NB4 (cell line): Measurements from ENCODE around the gene H2AZ1.

Source experiments
- DNase-seq: peaks from one replicate; pipeline ENCODE4 v3.0.0; 2010; ENCODE audit warnings: low read depth
- H3K4me3 ChIP-seq: one replicate; pipeline ENCODE4 v1.5.1; 2011; ENCODE audit warnings: mild to moderate bottlenecking, low read depth, low read length, moderate library complexity
- MYC ChIP-seq: IDR thresholded peaks from 2 replicates; pipeline ENCODE4 v1.6.1; 2011; ENCODE audit warnings: low read depth, low read length
- POLR2A ChIP-seq: IDR thresholded peaks from 2 replicates; pipeline ENCODE4 v1.6.1; 2011; ENCODE audit warnings: mild to moderate bottlenecking; ENCODE audit not compliant: insufficient read length; ENCODE audit errors: extremely low read depth
- TF ChIP-seq, protein P1 (sequence below): IDR thresholded peaks from 2 replicates; pipeline ENCODE4 v1.6.1; 2011; ENCODE audit warnings: low read depth, low read length
- TF ChIP-seq, protein P2 (sequence below): IDR thresholded peaks from one replicate; pipeline ENCODE4 v1.5.1; 2012; ENCODE audit warnings: low read depth, low read length

The H2AZ1 gene

DNA sequence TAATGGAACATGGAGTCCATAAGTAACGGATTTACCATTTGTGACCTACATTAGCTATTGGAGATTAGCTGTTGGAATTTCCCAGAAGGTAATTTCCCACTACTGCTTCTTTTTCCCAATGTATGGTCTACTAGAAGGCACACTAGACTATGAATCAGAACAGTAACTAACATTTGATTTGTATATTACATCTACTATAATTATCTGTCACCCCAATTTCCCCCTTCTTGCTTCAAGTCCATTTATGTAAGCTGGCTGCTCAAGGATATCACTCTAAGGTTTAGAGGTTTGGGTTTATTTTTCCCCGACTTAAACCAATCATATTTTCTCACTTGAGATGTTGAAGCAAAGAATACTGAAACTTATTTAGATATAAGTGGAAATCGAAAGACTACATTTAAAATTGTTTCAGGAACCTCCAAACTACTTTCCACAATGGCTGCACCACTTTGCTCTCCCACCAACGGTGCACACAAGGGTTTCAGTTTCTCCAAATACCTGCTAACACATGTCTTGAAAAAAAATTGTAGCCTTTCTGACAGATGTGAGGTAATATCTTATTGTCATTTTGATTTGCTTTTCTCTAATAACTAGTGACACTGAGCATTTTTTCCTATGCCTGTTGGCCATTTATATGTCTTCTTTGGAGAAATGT, 33.3 kb upstream of the H2AZ1 start:
- no peak overlapping the region for H3K4me3 ChIP-seq
- DNase-seq, result no peak
- no peak for TF ChIP-seq MYC
- TF ChIP-seq POLR2A, result no peak

DNA sequence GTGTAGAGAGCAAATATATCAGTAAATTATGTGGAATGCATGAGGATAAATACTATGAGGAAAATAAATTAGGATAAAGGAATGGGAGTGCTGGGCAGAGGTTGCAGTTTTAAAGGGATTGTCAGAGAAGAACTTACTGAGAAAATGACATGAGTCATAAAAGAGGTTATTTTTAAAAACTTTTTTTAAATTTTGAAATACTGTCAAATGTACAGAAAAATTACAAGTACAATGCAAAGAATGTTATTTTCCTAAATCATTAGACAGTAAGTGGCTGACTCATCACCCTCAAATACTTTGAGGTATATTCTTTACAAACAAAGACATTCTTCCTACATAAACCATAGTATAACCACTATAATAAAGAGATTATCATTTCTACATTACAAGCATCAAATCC, 29.8 kb upstream of the H2AZ1 start:
- no peak overlapping the region for H3K4me3 ChIP-seq
- no peak for DNase-seq
- TF ChIP-seq, protein P1, sequence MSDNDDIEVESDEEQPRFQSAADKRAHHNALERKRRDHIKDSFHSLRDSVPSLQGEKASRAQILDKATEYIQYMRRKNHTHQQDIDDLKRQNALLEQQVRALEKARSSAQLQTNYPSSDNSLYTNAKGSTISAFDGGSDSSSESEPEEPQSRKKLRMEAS, result no peak

DNA sequence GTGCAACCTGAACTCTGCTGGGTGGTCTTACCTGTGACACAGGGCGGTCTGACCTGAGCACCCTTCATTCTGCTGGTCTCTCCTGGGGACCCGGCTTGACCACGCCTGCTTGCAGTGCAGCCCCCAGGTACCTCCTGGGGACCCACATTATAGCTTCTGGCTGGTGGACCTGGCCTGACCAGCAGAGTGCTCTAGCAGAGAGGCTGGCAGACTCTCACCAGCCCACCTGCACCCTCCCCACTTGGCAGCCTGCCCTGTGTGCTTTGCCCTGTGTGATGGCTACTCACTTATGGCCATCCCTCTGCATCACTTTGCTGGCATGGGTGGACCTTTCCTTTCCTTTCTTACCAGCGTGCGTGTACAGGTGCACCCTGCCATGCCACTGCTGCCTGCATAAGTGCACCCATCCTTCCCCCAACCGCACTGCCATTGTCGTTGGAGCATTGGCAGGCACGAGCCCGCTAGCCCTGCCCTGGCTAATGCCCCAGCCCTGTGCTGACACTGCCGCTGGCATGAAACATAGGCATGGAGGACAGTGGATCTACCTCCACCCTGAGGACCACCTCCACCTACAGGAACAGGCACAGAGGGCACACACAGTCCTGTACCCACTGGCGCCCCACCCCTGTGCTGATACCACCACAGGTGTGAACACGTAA, 21.5 kb upstream of the H2AZ1 start:
- no peak for DNase-seq
- H3K4me3 ChIP-seq, result no peak overlapping the region
- TF ChIP-seq, protein P2, sequence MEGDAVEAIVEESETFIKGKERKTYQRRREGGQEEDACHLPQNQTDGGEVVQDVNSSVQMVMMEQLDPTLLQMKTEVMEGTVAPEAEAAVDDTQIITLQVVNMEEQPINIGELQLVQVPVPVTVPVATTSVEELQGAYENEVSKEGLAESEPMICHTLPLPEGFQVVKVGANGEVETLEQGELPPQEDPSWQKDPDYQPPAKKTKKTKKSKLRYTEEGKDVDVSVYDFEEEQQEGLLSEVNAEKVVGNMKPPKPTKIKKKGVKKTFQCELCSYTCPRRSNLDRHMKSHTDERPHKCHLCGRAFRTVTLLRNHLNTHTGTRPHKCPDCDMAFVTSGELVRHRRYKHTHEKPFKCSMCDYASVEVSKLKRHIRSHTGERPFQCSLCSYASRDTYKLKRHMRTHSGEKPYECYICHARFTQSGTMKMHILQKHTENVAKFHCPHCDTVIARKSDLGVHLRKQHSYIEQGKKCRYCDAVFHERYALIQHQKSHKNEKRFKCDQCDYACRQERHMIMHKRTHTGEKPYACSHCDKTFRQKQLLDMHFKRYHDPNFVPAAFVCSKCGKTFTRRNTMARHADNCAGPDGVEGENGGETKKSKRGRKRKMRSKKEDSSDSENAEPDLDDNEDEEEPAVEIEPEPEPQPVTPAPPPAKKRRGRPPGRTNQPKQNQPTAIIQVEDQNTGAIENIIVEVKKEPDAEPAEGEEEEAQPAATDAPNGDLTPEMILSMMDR, result no peak
- TF ChIP-seq, protein P1, result no peak
- TF ChIP-seq POLR2A (no peak), MYC (no peak)

DNA sequence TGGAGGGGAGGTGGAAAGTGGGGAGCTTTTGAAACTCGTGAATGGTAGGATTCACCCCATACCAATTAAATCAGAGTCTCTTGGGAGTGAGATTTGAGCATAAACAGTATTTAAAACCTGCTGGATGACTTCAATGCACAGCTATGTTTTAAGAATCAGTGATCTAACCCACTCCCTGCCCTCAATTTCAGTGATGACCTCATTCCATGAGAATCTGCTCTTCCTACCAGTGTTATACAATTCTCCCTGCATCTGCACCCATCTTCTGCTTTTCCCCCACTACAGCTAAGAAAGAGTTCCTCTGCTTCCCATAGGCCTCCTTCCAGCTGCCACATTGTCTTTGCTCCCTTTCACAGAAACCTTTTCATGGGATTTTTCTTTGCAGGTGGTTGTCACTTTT, 18.3 kb upstream of the H2AZ1 start:
- TF ChIP-seq, protein P1, result no peak
- TF ChIP-seq, protein P2, result no peak
- TF ChIP-seq MYC (no peak), POLR2A (no peak)
- DNase-seq, result no peak
- H3K4me3 ChIP-seq, result no peak overlapping the region

DNA sequence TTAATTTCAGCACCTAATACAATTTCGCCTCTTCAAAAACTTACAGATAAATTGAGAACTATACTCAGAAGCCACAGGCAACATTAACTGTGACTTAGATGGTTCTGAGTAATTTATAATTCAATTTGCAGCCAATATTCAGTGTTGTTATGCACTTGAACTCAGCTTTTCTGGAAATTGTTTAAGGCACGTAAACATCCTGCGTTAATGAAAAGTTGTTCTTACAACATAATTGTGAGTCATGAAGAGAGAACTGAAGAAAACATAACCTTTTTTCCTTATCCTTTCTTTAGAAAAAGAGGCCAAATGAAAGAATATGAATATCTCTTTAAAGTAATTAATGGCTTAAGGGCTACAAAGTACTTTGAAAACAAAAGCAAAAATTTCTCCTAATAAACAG, 16.6 kb upstream of the H2AZ1 start:
- DNase-seq, result no peak
- TF ChIP-seq, protein P1, result no peak
- TF ChIP-seq POLR2A, result no peak
- no peak for TF ChIP-seq MYC
- TF ChIP-seq, protein P2, result no peak
- no peak overlapping the region for H3K4me3 ChIP-seq

DNA sequence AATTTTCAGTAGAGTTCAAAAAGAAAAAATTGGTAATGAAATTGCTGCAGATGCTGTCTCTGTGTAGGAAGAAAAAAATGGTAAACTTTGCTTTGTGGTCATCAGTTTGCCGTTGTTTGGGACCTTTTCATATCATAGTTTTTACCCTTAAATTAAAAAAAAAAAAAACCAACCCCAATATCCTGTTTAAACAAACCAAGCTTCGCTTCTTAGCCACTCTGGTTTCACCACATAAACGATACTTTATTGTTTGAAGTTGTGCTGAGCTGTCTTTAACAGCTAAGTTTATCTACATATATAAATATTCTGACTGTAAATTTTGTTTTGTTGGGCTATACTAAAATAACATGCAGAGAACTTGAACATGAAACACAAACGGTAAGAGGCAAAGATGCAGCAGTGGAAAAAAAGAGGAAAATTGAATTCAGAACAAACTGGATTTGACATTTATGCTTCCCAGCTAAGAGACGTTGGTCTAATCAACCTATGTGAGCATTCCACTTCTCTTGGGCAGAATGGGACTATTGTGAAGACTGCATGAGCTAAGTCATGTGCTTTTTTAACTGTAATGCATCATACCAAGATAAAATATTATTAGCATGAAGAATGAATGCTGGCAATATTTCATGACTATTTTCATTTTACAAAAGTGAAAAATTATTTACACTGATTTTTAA, 15.7 kb upstream of the H2AZ1 start:
- TF ChIP-seq MYC (no peak), POLR2A (no peak)
- TF ChIP-seq, protein P2, result no peak
- TF ChIP-seq, protein P1, result no peak
- H3K4me3 ChIP-seq, result no peak overlapping the region
- DNase-seq, result no peak
